Ishikawa (cell line): Measurements from ENCODE around the gene TENT4A.

Experiments
- CEBPB ChIP-seq: IDR thresholded peaks from 2 replicates; pipeline ENCODE4 v1.6.1; 2012
- CREB1 ChIP-seq: IDR thresholded peaks from 2 replicates; pipeline ENCODE4 v1.6.1; 2012; ENCODE audit warnings: low read depth
- EGR1 ChIP-seq: IDR thresholded peaks from 2 replicates; pipeline ENCODE4 v1.6.1; 2012
- EP300 ChIP-seq: IDR thresholded peaks from 2 replicates; pipeline ENCODE4 v1.6.1; 2012; ENCODE audit warnings: borderline replicate concordance
- FOXM1 ChIP-seq: IDR thresholded peaks from 2 replicates; pipeline ENCODE4 v1.6.1; 2012; ENCODE audit warnings: low read depth, borderline replicate concordance
- NFIC ChIP-seq: IDR thresholded peaks from 2 replicates; pipeline ENCODE4 v1.6.1; 2012
- RAD21 ChIP-seq: IDR thresholded peaks from 2 replicates; pipeline ENCODE4 v1.6.1; 2012; ENCODE audit warnings: low read depth
- TAF1 ChIP-seq: IDR thresholded peaks from 2 replicates; pipeline ENCODE4 v1.6.1; 2012; ENCODE audit warnings: low read depth, mild to moderate bottlenecking
- TCF12 ChIP-seq: IDR thresholded peaks from 2 replicates; pipeline ENCODE4 v1.6.1; 2012; ENCODE audit warnings: low read depth
- TEAD4 ChIP-seq: IDR thresholded peaks from 2 replicates; pipeline ENCODE4 v1.6.1; 2012
- USF1 ChIP-seq: IDR thresholded peaks from 2 replicates; pipeline ENCODE4 v1.6.1; 2012
- YY1 ChIP-seq: IDR thresholded peaks from 2 replicates; pipeline ENCODE4 v1.6.1; 2012; ENCODE audit warnings: low read depth
- ZBTB7A ChIP-seq: IDR thresholded peaks from 2 replicates; pipeline ENCODE4 v1.6.1; 2012; ENCODE audit warnings: low read depth
- TF ChIP-seq, protein P1 (sequence below): IDR thresholded peaks from 2 replicates; pipeline ENCODE4 v1.6.1; 2012; ENCODE audit warnings: low read depth, mild to moderate bottlenecking
- TF ChIP-seq, protein P2 (sequence below): IDR thresholded peaks from 2 replicates; pipeline ENCODE4 v1.6.1; 2012

Gene TENT4A

DNA sequence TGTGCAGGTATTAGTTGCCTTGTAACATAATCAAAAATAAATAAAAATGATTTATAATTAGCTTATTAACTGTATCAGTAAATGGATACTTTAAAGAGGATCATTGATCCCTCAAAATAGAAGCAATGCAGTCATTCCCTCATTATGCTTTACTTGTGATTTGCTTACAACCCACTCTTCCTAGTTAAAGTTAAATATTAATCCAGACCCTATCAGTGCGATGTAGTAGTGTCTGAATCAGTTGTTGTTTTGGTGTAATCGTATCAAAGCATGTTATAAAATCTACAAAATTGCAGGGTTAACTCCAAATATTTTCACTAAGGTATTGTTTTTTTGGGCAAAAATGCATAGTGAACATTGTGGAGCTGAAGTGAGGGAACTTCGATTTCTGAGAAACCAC is 17.6 kb downstream of the TENT4A start:
- TF ChIP-seq CREB1 (no peak), TEAD4 (no peak)
- TF ChIP-seq, protein P1, sequence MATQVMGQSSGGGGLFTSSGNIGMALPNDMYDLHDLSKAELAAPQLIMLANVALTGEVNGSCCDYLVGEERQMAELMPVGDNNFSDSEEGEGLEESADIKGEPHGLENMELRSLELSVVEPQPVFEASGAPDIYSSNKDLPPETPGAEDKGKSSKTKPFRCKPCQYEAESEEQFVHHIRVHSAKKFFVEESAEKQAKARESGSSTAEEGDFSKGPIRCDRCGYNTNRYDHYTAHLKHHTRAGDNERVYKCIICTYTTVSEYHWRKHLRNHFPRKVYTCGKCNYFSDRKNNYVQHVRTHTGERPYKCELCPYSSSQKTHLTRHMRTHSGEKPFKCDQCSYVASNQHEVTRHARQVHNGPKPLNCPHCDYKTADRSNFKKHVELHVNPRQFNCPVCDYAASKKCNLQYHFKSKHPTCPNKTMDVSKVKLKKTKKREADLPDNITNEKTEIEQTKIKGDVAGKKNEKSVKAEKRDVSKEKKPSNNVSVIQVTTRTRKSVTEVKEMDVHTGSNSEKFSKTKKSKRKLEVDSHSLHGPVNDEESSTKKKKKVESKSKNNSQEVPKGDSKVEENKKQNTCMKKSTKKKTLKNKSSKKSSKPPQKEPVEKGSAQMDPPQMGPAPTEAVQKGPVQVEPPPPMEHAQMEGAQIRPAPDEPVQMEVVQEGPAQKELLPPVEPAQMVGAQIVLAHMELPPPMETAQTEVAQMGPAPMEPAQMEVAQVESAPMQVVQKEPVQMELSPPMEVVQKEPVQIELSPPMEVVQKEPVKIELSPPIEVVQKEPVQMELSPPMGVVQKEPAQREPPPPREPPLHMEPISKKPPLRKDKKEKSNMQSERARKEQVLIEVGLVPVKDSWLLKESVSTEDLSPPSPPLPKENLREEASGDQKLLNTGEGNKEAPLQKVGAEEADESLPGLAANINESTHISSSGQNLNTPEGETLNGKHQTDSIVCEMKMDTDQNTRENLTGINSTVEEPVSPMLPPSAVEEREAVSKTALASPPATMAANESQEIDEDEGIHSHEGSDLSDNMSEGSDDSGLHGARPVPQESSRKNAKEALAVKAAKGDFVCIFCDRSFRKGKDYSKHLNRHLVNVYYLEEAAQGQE = no peak

DNA sequence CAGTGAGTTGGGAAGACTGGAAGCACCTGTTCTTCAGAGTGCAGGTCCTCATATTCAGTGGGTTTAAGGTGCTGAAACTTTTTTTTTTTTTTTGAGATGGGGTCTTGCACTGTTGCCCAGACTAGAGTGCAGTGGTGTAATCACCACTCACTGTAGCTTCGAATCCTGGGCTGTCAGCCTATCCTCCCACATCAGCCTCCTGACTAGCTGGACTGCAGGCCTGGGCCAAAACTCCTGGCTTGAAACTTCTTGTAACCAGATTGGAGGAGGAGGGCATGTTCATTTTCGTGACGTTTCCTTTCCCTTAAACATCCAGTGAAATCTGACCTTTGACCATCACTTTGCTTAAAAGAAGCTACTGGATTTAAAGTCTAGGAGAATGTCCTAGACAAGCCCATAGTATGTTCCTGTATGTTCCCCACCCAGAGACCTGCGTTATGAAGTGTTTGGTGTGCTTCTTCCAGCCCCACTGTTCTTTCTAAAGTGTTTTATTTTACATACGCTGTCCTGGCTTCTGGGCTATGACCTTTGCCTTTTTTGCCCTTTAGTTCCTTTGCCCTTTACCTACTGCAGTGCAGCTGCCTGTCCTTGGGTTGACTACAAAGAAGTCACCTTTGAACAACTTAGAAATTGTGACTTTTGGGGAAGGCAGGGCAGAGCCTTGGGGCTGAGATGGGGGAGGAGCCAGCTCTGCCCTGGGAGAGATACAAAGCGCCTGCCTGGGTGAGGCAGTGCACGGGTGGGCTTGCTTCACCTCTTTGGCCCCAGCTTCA is 18.4 kb downstream of the TENT4A start:
- TF ChIP-seq CREB1 (no peak), TCF12 (no peak), TEAD4 (no peak), RAD21 (no peak), TAF1 (no peak), EGR1 (no peak), YY1 (no peak), EP300 (no peak), NFIC (no peak), FOXM1 (no peak), USF1 (no peak), CEBPB (no peak), ZBTB7A (no peak)
- TF ChIP-seq, protein P1 = no peak
- TF ChIP-seq, protein P2, sequence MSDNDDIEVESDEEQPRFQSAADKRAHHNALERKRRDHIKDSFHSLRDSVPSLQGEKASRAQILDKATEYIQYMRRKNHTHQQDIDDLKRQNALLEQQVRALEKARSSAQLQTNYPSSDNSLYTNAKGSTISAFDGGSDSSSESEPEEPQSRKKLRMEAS = no peak

DNA sequence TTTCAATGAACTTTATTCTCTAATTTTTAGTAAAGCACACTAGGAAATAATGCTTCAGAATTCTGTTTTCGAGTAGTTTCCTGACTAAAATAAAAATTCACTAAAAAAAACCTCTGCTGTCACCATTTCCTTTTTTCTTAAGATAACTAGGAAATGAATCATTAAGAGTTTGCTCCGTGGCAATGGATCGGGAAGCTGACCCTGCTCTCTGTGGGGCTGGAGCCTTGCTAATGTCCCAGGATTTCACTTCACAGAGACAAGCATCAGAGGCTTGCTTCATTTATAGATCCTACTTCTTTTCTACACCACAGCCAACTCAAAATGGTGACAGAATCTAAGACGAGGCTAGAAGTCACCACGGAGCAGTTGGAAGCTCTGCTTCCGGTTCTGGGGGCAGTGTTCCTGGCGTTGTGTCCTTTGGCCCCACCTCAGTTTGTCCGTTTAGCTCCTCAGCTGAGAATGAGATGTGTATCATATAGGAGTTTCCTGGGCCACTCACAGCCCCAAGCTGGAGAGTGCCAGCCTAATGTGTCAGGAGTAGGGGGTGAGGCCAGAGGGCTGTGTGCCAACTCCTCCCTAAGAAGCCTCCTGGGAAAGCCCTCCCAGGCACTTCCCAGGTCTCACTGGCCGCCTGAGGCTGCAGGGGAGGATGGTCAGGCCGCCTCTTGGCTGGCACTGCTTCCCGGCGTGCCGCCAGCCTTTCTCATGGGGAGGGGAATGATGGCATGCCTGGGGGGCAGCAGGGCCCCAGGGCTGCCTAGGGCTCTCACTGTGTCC is 19.6 kb downstream of the TENT4A start:
- TF ChIP-seq, protein P1 = no peak
- TF ChIP-seq, protein P2 = no peak
- TF ChIP-seq NFIC = peak; percentile 53; the same call in 1 of the 2 replicates
- no peak for TF ChIP-seq EP300
- TF ChIP-seq TAF1 = no peak

GRCh38 chr5:6733411-6734242 is 20.4 kb downstream of the TENT4A start:
- TF ChIP-seq, protein P2 = no peak
- TF ChIP-seq NFIC = no peak
- no peak for TF ChIP-seq FOXM1
- no peak for TF ChIP-seq CEBPB
- no peak for TF ChIP-seq YY1
- no peak for TF ChIP-seq CREB1
- TF ChIP-seq ZBTB7A = no peak
